Caco-2 (cell line): ENCODE results near the gene ST6GALNAC3. TPM values are rescaled to one million over a fixed set of nuclear protein-coding genes. Genes with fewer than 3 reads are reported as not detected.

Source experiments
- BruUV-seq: library from RNA; stranded (reverse); fragments of 400-500 nt; replicated peaks from 2 replicates; lab custom pipeline; 2021; lab: Mats Ljungman, UMichigan
- CTCF ChIA-PET: fragments of 300-600 bp; sonication (Branson Sonifier 250); formaldehyde crosslinking; loops from one replicate; lab custom pipeline; 2022; ENCODE audit warnings: antibody characterized with exemption; lab: Charles Lee
- POLR2A ChIA-PET: fragments of 300-600 bp; sonication (Branson Sonifier 250); formaldehyde crosslinking; loops from one replicate; lab custom pipeline; 2022; ENCODE audit warnings: antibody characterized with exemption; lab: Charles Lee
- DNase-seq, 2 experiments: peaks; one replicate each; pipeline versions ENCODE4 v3.0.0 to v3.0.0-alpha.2; 2020 to 2022
- H3K27me3 ChIP-seq: replicated peaks from 2 replicates; pipeline ENCODE4 v1.6.0; 2011; ENCODE audit warnings: low read length; ENCODE audit not compliant: control insufficient read depth, insufficient read depth
- H3K36me3 ChIP-seq: 2 replicates; pipeline ENCODE4 v1.5.1; 2011; ENCODE audit warnings: low read length; ENCODE audit not compliant: control insufficient read depth, insufficient read depth
- H3K4me1 ChIP-seq: fragments of 250-450 bp; sonication (Bioruptor Pico); 2 replicates; pipeline ENCODE4 v1.5.1; 2020; ENCODE audit warnings: mild to moderate bottlenecking
- H3K4me3 ChIP-seq: 2 replicates; pipeline ENCODE4 v1.5.1; 2011; ENCODE audit warnings: low read depth, mild to moderate bottlenecking, control low read depth, low read length
- H3K9me3 ChIP-seq: fragments of 250-450 bp; sonication (Bioruptor Pico); 2 replicates; pipeline ENCODE4 v1.5.1; 2020; ENCODE audit warnings: mild to moderate bottlenecking, moderate library complexity
- H3K27ac Mint-ChIP-seq: one replicate; pipeline ENCODE4 v1.8.0; 2022; ENCODE audit warnings: mixed read lengths; ENCODE audit not compliant: unreplicated experiment
- H3K27me3 Mint-ChIP-seq: one replicate; pipeline ENCODE4 v1.8.0; 2022; ENCODE audit warnings: mixed read lengths; ENCODE audit not compliant: insufficient read depth, unreplicated experiment
- H3K36me3 Mint-ChIP-seq: one replicate; pipeline ENCODE4 v1.8.0; 2022; ENCODE audit warnings: mild to moderate bottlenecking, mixed read lengths; ENCODE audit not compliant: insufficient read depth, unreplicated experiment
- H3K4me1 Mint-ChIP-seq: one replicate; pipeline ENCODE4 v1.8.0; 2022; ENCODE audit warnings: low read depth, mixed read lengths; ENCODE audit not compliant: unreplicated experiment
- H3K4me3 Mint-ChIP-seq: one replicate; pipeline ENCODE4 v1.8.0; 2022; ENCODE audit warnings: mild to moderate bottlenecking, moderate library complexity, mixed read lengths; ENCODE audit not compliant: unreplicated experiment
- H3K9me3 Mint-ChIP-seq: one replicate; pipeline ENCODE4 v1.8.0; 2022; ENCODE audit warnings: mixed read lengths; ENCODE audit not compliant: unreplicated experiment
- CTCF ChIP-seq, 2 experiments: fragments of 200-600 bp in 1 of 2; IDR thresholded peaks; 1 replicate in 1 of 2; 2 replicates in 1 of 2; pipeline versions ENCODE4 v1.5.1 to v1.8.0; 2011 to 2022; ENCODE audit warnings: antibody characterized with exemption in 1 of 2, control low read depth in 1 of 2, inconsistent platforms in 1 of 2, low read depth in 1 of 2, low read length in 1 of 2, mild to moderate bottlenecking in 1 of 2, moderate library complexity in 1 of 2; ENCODE audit not compliant: insufficient read depth in 1 of 2, severe bottlenecking in 1 of 2, unreplicated experiment in 1 of 2
- intact Hi-C: fragments of 100-400 bp; cut with micrococcal nuclease; formaldehyde crosslinking; loops from one replicate; pipeline ENCODE4 v1.10.0; 2022; ENCODE audit not compliant: unreplicated experiment
- total RNA-seq: library from RNA; stranded (reverse); gene quantifications from 2 replicates; pipeline ENCODE4 v1.2.3, GENCODE V29; 2022

The ST6GALNAC3 gene
- total RNA-seq, 1 experiment from 2014 or later: 16.0 TPM

- Mint-ChIP-seq H3K27me3 (no peaks in the 10 kb centered on the region), H3K27ac (no peak overlapping the region), H3K9me3 (no peaks in the 10 kb centered on the region), H3K36me3 (no peaks in the 10 kb centered on the region), H3K4me3 (no peak overlapping the region), H3K4me1 (no peaks in the 10 kb centered on the region)
- Histone ChIP-seq H3K4me1 (no peaks in the 10 kb centered on the region), H3K36me3 (no peaks in the 10 kb centered on the region), H3K9me3 (no peaks in the 10 kb centered on the region), H3K4me3 (no peak overlapping the region), H3K27me3 (no peaks in the 10 kb centered on the region)
- ChIA-PET CTCF (no interaction called here), POLR2A (no interaction called here)
- TF ChIP-seq CTCF (IDR thresholded peaks at IDR 0.05; ENCODE audit: insufficient read depth in 1 of 2, low read depth in 1 of 2, low read length in 1 of 2, severe bottlenecking in 1 of 2, unreplicated experiment in 1 of 2): no peak
- no TSS peak for BruUV-seq
- DNase-seq: no peak
- intact Hi-C loops: no loop called here
Measured at GRCh38 chr1:76568573-76569238, 494.2 kb downstream of the ST6GALNAC3 start.

- Mint-ChIP-seq H3K4me1 (no peaks in the 10 kb centered on the region), H3K27ac (no peak overlapping the region), H3K27me3 (no peaks in the 10 kb centered on the region), H3K36me3 (no peaks in the 10 kb centered on the region), H3K4me3 (no peak overlapping the region), H3K9me3 (no peaks in the 10 kb centered on the region)
- no peak for DNase-seq
- Histone ChIP-seq H3K4me3 (no peak overlapping the region), H3K36me3 (no peaks in the 10 kb centered on the region), H3K4me1 (no peaks in the 10 kb centered on the region), H3K27me3 (no peaks in the 10 kb centered on the region), H3K9me3 (no peaks in the 10 kb centered on the region)
- no peak for TF ChIP-seq CTCF (IDR thresholded peaks at IDR 0.05; ENCODE audit: insufficient read depth in 1 of 2, low read depth in 1 of 2, low read length in 1 of 2, severe bottlenecking in 1 of 2, unreplicated experiment in 1 of 2)
- CTCF ChIA-PET: no interaction called here
- POLR2A ChIA-PET: no interaction called here
- BruUV-seq: no TSS peak
- intact Hi-C loops: no loop called here
Measured at GRCh38 chr1:76571248-76571647, 496.7 kb downstream of the ST6GALNAC3 start.

- H3K36me3 ChIP-seq: no peaks in the 10 kb centered on the region
- H3K27me3 Mint-ChIP-seq: no peaks in the 10 kb centered on the region
- no TSS peak for BruUV-seq
- H3K9me3 Mint-ChIP-seq: no peaks in the 10 kb centered on the region
- no peaks in the 10 kb centered on the region for H3K4me1 ChIP-seq
- H3K27ac Mint-ChIP-seq: no peak overlapping the region
- H3K27me3 ChIP-seq: no peaks in the 10 kb centered on the region
- intact Hi-C loops: no loop called here
- H3K4me3 ChIP-seq: no peak overlapping the region
- H3K4me3 Mint-ChIP-seq: no peak overlapping the region
- no peak for DNase-seq
- ChIA-PET POLR2A (no interaction called here), CTCF (no interaction called here)
- H3K9me3 ChIP-seq: no peaks in the 10 kb centered on the region
- no peaks in the 10 kb centered on the region for H3K36me3 Mint-ChIP-seq
- no peaks in the 10 kb centered on the region for H3K4me1 Mint-ChIP-seq
- no peak for TF ChIP-seq CTCF (IDR thresholded peaks at IDR 0.05; ENCODE audit: insufficient read depth in 1 of 2, low read depth in 1 of 2, low read length in 1 of 2, severe bottlenecking in 1 of 2, unreplicated experiment in 1 of 2)
Measured at GRCh38 chr1:76572229-76572628, 497.7 kb downstream of the ST6GALNAC3 start.
